LNCAP (cell line): Measurements from ENCODE around the gene NPIPA7.
"Not testable (repeated sequence)": the region's sequence is repeated elsewhere in the genome, so short reads cannot be mapped to it uniquely, and the experiment has no call there.

Source experiments
- TF ChIP-seq, protein P1 (sequence below): fragments of 450-650 bp; IDR thresholded peaks from 2 replicates; pipeline ENCODE4 v1.5.1; 2017; ENCODE audit warnings: mild to moderate bottlenecking

The NPIPA7 gene

DNA sequence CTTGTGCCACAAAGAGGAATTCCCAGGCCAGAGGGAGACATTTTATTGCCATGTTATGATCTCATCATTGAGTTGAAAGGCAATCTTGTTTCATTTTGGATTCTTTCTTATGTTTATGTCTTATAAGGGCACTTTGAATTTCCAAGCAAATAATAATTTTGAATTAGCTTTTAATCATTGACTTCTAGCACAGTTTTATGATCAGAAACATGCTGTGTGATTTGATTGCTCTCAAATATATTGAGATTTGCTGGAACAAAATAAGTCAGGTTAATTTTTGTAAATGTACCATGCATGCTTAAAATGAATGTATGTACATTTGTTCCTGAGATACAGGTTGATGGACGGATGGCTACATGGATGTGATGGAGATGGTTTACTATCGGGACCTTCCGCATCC lies at the start of gene NPIPA7:
TSS of gene NPIPA7 (plus strand) at position 301 of the 400 bp plus-strand sequence. CDS start 105 bp downstream, outside the sequence.
- TF ChIP-seq, protein P1, sequence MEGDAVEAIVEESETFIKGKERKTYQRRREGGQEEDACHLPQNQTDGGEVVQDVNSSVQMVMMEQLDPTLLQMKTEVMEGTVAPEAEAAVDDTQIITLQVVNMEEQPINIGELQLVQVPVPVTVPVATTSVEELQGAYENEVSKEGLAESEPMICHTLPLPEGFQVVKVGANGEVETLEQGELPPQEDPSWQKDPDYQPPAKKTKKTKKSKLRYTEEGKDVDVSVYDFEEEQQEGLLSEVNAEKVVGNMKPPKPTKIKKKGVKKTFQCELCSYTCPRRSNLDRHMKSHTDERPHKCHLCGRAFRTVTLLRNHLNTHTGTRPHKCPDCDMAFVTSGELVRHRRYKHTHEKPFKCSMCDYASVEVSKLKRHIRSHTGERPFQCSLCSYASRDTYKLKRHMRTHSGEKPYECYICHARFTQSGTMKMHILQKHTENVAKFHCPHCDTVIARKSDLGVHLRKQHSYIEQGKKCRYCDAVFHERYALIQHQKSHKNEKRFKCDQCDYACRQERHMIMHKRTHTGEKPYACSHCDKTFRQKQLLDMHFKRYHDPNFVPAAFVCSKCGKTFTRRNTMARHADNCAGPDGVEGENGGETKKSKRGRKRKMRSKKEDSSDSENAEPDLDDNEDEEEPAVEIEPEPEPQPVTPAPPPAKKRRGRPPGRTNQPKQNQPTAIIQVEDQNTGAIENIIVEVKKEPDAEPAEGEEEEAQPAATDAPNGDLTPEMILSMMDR = not testable (repeated sequence)
